HepG2 (cell line): ENCODE results near the gene PLXND1. TPM values are rescaled to one million over a fixed set of nuclear protein-coding genes. Genes with fewer than 3 reads are reported as not detected.

Source experiments
- CBX1 ChIP-seq: IDR thresholded peaks from one replicate; pipeline ENCODE4 v1.6.1; 2016; ENCODE audit warnings: antibody characterized with exemption, low read depth
- ETV5 ChIP-seq: IDR thresholded peaks from 2 replicates; pipeline ENCODE4 v1.6.1; 2018; ENCODE audit warnings: missing biosample characterization, missing genetic modification reagents, inconsistent platforms, borderline replicate concordance
- FOXA1 ChIP-seq, 2 experiments: fragments of 450-650 bp in 1 of 2; sonication (generic) in 1 of 2; formaldehyde crosslinking in 1 of 2; IDR thresholded peaks; 2 replicates each; pipeline versions ENCODE4 v1.4.0 to v1.6.1; 2016 to 2020; ENCODE audit warnings: missing genetic modification reagents in 1 of 2
- GABPA ChIP-seq, 2 experiments: IDR thresholded peaks; 2 replicates each; pipeline ENCODE4 v1.6.1; 2011 to 2016; ENCODE audit warnings: low read depth in 2 of 2, low read length in 1 of 2, missing biosample characterization in 1 of 2, missing genetic modification characterization in 1 of 2
- GTF2F1 ChIP-seq: fragments of 150-350 bp; IDR thresholded peaks from 2 replicates; pipeline ENCODE4 v1.6.1; 2014; ENCODE audit warnings: low read length
- KMT2A ChIP-seq: sonication (generic); formaldehyde crosslinking; IDR thresholded peaks from 2 replicates; pipeline ENCODE4 v1.4.0; 2020; ENCODE audit warnings: missing genetic modification reagents
- PAF1 ChIP-seq: IDR thresholded peaks from 2 replicates; pipeline ENCODE4 v1.6.1; 2016; ENCODE audit warnings: missing genetic modification reagents, missing compliant biosample characterization
- POLR2AphosphoS5 ChIP-seq: IDR thresholded peaks from 2 replicates; pipeline ENCODE4 v1.6.1; 2012; ENCODE audit warnings: low read depth, low read length
- RAD21 ChIP-seq: fragments of 450-650 bp; formaldehyde crosslinking; IDR thresholded peaks from 2 replicates; pipeline ENCODE4 v1.5.0; 2020; ENCODE audit warnings: mild to moderate bottlenecking
- RELA ChIP-seq: sonication (generic); formaldehyde crosslinking; IDR thresholded peaks from 2 replicates; pipeline ENCODE4 v1.4.0; 2020; ENCODE audit warnings: missing genetic modification reagents
- SMYD3 ChIP-seq: sonication (generic); formaldehyde crosslinking; IDR thresholded peaks from 2 replicates; pipeline ENCODE4 v1.8.1; 2023; ENCODE audit warnings: mild to moderate bottlenecking, missing genetic modification reagents
- ZBTB20 ChIP-seq: sonication (generic); formaldehyde crosslinking; IDR thresholded peaks from 2 replicates; pipeline ENCODE4 v1.8.1; 2023; ENCODE audit warnings: missing genetic modification reagents, low read depth, mild to moderate bottlenecking, borderline replicate concordance
- ZMAT3 ChIP-seq: sonication (generic); formaldehyde crosslinking; conservative IDR thresholded peaks from 2 replicates; pipeline ENCODE4 v1.7.0; 2021; ENCODE audit warnings: missing genetic modification reagents
- ZNF256 ChIP-seq: sonication (generic); formaldehyde crosslinking; conservative IDR thresholded peaks from 2 replicates; pipeline ENCODE4 v1.4.0; 2020; ENCODE audit warnings: missing genetic modification reagents
- ZNF337 ChIP-seq: sonication (generic); formaldehyde crosslinking; IDR thresholded peaks from 2 replicates; pipeline ENCODE4 v1.5.1; 2020; ENCODE audit warnings: missing genetic modification reagents, low read depth, mild to moderate bottlenecking, borderline replicate concordance
- ZNF343 ChIP-seq: sonication (generic); formaldehyde crosslinking; IDR thresholded peaks from 2 replicates; pipeline ENCODE4 v1.4.0; 2020; ENCODE audit warnings: mild to moderate bottlenecking, missing genetic modification reagents
- ZNF616 ChIP-seq: sonication (generic); formaldehyde crosslinking; IDR thresholded peaks from 2 replicates; pipeline ENCODE4 v1.5.0; 2020; ENCODE audit warnings: low read depth, mild to moderate bottlenecking, missing genetic modification reagents
- ZNF660 ChIP-seq: sonication (generic); formaldehyde crosslinking; IDR thresholded peaks from 2 replicates; pipeline ENCODE4 v1.5.1; 2020; ENCODE audit warnings: mild to moderate bottlenecking, low read depth, missing genetic modification reagents, borderline replicate concordance
- ZNF766 ChIP-seq: sonication (generic); formaldehyde crosslinking; IDR thresholded peaks from 2 replicates; pipeline ENCODE4 v1.5.0; 2020; ENCODE audit warnings: missing genetic modification reagents, borderline replicate concordance
- ZNF777 ChIP-seq: sonication (generic); formaldehyde crosslinking; IDR thresholded peaks from 2 replicates; pipeline ENCODE4 v1.4.0; 2020; ENCODE audit warnings: missing genetic modification reagents
- ZNF891 ChIP-seq: sonication (generic); formaldehyde crosslinking; IDR thresholded peaks from 2 replicates; pipeline ENCODE4 v1.5.0; 2020; ENCODE audit warnings: mild to moderate bottlenecking, missing genetic modification reagents
- polyA plus RNA-seq, 8 experiments: library from polyadenylated mRNA; depleted of rRNA in 3 of 8; stranded (reverse) in 7 of 8; unstranded in 1 of 8; fragments of >200 nt; fragmentation: Illumina TruSeq in 4 of 8; extraction: Trizol in 4 of 8; gene quantifications; 2 replicates each; pipeline versions ENCODE4 v1.2.1 to v1.2.3, GENCODE V29; 2011 to 2016; ENCODE audit warnings: low read depth in 4 of 8, missing spikeins in 1 of 8, mixed read lengths in 1 of 8; ENCODE audit not compliant: insufficient read depth in 1 of 8
- total RNA-seq, 5 experiments: library from RNA; depleted of rRNA; stranded (reverse); fragments of >200 nt; fragmentation: Illumina TruSeq; extraction: Trizol; gene quantifications; 2 replicates each; pipeline ENCODE4 v1.2.3, GENCODE V29; 2016; ENCODE audit warnings: low read depth in 1 of 5
- TF ChIP-seq, protein P1 (sequence below): sonication (generic); formaldehyde crosslinking; IDR thresholded peaks from 2 replicates; pipeline ENCODE4 v1.9.0; 2021; ENCODE audit warnings: mild to moderate bottlenecking, missing genetic modification reagents
- TF ChIP-seq, protein P2 (sequence below): sonication (generic); formaldehyde crosslinking; IDR thresholded peaks from 2 replicates; pipeline ENCODE4 v1.4.0; 2020; ENCODE audit warnings: mild to moderate bottlenecking, low read depth, missing genetic modification reagents
- TF ChIP-seq, protein P3 (sequence below): IDR thresholded peaks from 2 replicates; pipeline ENCODE4 v1.6.1; 2012; ENCODE audit warnings: low read depth, low read length, improper control_type of control experiment

PLXND1 gene
- total and polyA plus RNA-seq, 2 of the 13 experiments (the other 11 are each of a cell fraction or from before 2014, with no cell fraction given) = 15.9 to 42.0 TPM

DNA sequence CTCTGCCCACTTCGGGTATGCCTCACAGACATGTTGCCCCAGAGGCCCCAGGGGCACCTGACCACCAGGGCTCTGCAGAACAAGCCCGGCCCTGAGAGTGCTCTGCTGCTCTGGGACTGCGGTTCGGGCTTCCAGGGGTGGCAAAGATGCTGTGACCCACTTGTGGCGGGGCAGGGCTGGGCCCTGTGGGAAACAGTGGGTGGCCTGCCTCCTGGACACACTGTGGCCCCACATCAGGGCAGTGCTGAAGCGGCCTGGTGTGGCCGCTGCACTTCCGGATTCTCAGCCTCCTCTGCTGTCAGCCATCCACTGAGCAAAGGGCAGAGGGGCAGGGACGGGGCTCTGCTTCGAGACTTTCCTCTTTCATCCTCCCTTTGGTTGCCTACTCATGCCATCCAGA, 26.5 kb upstream of the PLXND1 start (continued):
- TF ChIP-seq, protein P1, sequence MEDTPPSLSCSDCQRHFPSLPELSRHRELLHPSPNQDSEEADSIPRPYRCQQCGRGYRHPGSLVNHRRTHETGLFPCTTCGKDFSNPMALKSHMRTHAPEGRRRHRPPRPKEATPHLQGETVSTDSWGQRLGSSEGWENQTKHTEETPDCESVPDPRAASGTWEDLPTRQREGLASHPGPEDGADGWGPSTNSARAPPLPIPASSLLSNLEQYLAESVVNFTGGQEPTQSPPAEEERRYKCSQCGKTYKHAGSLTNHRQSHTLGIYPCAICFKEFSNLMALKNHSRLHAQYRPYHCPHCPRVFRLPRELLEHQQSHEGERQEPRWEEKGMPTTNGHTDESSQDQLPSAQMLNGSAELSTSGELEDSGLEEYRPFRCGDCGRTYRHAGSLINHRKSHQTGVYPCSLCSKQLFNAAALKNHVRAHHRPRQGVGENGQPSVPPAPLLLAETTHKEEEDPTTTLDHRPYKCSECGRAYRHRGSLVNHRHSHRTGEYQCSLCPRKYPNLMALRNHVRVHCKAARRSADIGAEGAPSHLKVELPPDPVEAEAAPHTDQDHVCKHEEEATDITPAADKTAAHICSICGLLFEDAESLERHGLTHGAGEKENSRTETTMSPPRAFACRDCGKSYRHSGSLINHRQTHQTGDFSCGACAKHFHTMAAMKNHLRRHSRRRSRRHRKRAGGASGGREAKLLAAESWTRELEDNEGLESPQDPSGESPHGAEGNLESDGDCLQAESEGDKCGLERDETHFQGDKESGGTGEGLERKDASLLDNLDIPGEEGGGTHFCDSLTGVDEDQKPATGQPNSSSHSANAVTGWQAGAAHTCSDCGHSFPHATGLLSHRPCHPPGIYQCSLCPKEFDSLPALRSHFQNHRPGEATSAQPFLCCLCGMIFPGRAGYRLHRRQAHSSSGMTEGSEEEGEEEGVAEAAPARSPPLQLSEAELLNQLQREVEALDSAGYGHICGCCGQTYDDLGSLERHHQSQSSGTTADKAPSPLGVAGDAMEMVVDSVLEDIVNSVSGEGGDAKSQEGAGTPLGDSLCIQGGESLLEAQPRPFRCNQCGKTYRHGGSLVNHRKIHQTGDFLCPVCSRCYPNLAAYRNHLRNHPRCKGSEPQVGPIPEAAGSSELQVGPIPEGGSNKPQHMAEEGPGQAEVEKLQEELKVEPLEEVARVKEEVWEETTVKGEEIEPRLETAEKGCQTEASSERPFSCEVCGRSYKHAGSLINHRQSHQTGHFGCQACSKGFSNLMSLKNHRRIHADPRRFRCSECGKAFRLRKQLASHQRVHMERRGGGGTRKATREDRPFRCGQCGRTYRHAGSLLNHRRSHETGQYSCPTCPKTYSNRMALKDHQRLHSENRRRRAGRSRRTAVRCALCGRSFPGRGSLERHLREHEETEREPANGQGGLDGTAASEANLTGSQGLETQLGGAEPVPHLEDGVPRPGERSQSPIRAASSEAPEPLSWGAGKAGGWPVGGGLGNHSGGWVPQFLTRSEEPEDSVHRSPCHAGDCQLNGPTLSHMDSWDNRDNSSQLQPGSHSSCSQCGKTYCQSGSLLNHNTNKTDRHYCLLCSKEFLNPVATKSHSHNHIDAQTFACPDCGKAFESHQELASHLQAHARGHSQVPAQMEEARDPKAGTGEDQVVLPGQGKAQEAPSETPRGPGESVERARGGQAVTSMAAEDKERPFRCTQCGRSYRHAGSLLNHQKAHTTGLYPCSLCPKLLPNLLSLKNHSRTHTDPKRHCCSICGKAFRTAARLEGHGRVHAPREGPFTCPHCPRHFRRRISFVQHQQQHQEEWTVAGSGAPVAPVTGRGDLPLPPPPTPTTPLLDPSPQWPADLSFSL = no peak
- no peak for TF ChIP-seq ZMAT3 (CRISPR knock-in tag)
- TF ChIP-seq, protein P2, sequence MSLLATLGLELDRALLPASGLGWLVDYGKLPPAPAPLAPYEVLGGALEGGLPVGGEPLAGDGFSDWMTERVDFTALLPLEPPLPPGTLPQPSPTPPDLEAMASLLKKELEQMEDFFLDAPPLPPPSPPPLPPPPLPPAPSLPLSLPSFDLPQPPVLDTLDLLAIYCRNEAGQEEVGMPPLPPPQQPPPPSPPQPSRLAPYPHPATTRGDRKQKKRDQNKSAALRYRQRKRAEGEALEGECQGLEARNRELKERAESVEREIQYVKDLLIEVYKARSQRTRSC (CRISPR knock-in tag) = no peak
- TF ChIP-seq RELA = no peak
- TF ChIP-seq ZNF343 = 0 out of 2 replicates have a peak, but pooled peaks have one; percentile 24
- no peak for TF ChIP-seq ZNF256 (CRISPR knock-in tag)
- 0 out of 2 replicates have a peak, but pooled peaks have one; percentile 28 for TF ChIP-seq RAD21 (CRISPR knock-in tag)
- no peak for TF ChIP-seq FOXA1 (IDR thresholded peaks at IDR 0.05)
- no peak for TF ChIP-seq FOXA1 (CRISPR knock-in tag; IDR thresholded peaks at IDR 0.05)
- no peak for TF ChIP-seq KMT2A (CRISPR knock-in tag)
- TF ChIP-seq GTF2F1 = no peak
- TF ChIP-seq ZNF891 (CRISPR knock-in tag) = no peak
- peak; percentile 21; the same call in 1 of the 2 replicates for TF ChIP-seq POLR2AphosphoS5
- TF ChIP-seq ZNF337 (CRISPR knock-in tag) = no peak
- no peak for TF ChIP-seq GABPA (IDR thresholded peaks at IDR 0.05; ENCODE audit: low read depth, low read length)
- TF ChIP-seq GABPA (CRISPR knock-in tag; IDR thresholded peaks at IDR 0.05; ENCODE audit: low read depth) = peak; percentile 57
- TF ChIP-seq ZNF777 (CRISPR knock-in tag) = no peak
- peak; percentile 82 for TF ChIP-seq ETV5 (CRISPR knock-in tag)
- TF ChIP-seq ZNF766 (CRISPR knock-in tag) = no peak
- no peak for TF ChIP-seq ZNF660 (CRISPR knock-in tag)
- TF ChIP-seq ZNF616 (CRISPR knock-in tag) = no peak
- TF ChIP-seq SMYD3 (CRISPR knock-in tag) = no peak
- TF ChIP-seq PAF1 (CRISPR knock-in tag) = no peak
- TF ChIP-seq, protein P3, sequence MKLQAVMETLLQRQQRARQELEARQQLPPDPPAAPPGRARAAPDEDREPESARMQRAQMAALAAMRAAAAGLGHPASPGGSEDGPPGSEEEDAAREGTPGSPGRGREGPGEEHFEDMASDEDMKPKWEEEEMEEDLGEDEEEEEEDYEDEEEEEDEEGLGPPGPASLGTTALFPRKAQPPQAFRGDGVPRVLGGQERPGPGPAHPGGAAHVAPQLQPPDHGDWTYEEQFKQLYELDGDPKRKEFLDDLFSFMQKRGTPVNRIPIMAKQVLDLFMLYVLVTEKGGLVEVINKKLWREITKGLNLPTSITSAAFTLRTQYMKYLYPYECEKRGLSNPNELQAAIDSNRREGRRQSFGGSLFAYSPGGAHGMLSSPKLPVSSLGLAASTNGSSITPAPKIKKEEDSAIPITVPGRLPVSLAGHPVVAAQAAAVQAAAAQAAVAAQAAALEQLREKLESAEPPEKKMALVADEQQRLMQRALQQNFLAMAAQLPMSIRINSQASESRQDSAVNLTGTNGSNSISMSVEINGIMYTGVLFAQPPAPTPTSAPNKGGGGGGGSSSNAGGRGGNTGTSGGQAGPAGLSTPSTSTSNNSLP = no peak
- no peak for TF ChIP-seq ZBTB20 (CRISPR knock-in tag)
- TF ChIP-seq CBX1 = no peak
